Measurements from ENCODE around the gene SAMD4B. TPM values are rescaled to one million over a fixed set of nuclear protein-coding genes. Genes with fewer than 3 reads are reported as not detected.

Gene SAMD4B
- polyA plus RNA-seq, 5 donors, result 79.7 to 128 (median 117) TPM

DNA sequence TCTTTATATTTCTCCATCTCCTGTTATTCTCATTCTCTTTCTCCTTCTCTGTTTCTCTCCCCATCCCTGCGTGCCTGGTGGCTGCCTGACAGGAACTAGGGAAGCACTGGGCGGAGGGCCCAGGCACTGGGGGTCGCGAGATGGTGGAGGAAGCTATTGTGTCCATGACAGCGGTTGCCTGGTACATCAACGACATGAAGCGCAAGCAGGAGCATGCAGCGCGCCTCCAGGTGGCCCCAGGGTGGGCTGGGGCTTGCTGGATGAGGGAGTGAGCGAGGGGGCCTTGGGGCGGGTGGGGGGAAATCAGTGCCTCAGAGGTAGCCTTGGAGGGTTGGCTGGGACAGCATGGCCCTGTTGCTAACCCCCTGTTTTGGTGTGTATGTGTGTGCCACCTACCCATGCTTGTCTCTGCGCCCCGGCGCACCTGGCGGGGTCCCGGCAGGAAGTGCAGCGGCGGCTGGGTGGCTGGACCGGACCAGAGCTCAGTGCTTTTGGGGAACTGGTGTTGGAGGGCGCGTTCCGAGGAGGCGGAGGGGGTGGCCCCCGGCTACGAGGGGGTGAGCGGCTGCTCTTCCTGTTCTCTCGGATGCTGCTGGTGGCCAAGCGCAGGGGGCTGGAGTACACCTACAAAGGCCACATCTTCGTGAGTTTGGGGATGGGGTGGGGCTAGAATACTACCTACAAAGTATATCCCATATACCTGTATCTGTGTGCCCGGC lies 75.4 kb downstream of the SAMD4B start:
- no peak for DNase-seq

DNA sequence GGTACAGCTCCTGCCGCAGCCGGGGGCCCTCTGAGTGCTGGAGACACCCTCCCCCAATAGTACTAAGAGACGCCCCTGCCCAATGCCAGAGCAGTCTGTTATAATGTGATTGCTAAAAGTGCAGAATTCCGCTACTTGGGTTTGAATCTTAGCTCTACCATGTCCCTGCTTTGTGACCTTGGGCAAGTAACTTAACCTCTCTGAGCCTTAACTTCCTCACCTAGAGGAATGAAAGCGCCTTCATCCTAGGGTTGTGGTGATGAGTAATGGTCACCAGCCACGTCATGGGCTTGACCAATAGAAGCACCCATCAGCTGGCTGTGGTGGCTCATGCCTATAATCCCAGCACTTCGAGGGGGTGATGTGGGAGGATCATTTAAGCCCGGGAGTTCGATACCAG lies 76.8 kb downstream of the SAMD4B start:
- no peak for DNase-seq

- no peak for DNase-seq
These were observed 78.5 kb downstream of the SAMD4B start for GRCh38 chr19:39420769-39421168.

- DNase-seq, result no peak
These were observed 79.8 kb downstream of the SAMD4B start for GRCh38 chr19:39422020-39422419.

DNA sequence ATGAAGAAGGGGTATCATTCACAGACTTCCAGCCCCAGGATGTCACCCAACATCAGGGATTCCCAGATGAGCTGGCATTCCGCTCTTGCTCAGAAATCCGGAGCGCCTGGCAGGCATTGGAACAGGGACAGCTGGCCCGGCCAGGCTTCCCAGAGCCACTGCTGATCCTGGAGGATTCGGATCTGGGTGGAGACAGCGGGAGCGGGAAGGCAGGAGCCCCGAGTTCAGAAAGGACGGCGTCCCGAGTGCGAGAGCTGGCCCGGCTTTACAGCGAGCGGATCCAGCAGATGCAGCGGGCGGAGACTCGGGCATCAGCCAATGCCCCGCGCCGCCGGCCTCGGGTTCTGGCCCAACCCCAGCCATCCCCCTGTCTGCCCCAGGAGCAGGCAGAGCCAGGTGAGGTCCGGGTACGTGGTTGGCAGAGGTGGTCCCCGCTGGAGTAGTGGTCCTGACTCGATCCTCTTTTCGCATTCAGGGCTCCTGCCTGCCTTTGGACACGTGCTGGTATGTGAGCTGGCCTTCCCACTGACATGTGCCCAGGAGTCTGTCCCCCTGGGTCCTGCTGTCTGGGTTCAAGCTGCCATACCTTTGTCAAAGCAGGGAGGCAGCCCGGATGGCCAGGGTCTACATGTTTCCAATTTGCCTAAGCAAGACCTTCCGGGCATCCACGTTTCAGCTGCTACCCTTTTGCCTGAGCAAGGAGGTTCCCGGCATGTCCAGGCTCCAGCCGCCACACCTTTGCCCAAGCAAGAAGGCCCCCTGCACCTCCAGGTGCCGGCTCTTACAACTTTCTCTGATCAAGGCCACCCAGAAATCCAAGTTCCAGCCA lies 81.3 kb downstream of the SAMD4B start:
- no peak for DNase-seq

GRCh38 chr19:39424934-39425333 lies 82.7 kb downstream of the SAMD4B start:
- DNase-seq, result no peak

GRCh38 chr19:39425744-39426143 lies 83.5 kb downstream of the SAMD4B start:
- DNase-seq, result no peak

DNA sequence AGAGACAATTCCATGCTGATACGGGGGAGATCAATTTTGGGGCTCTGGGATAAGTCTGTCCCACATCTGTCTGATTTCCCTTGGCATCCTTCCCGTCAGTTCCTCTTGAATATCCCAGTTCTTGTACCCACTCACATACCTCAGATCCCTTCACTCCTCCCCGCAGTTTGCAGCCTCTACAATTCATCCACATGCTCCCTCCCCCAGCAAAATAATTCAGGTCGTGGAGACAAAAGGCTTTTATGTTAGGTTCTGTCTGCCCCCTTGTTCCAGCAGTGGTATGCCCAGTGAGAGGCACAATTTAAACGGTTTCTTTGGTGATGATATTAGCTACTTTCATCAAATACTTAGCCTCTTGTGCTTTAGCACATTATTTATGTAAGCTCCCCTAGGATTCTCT lies 83.9 kb downstream of the SAMD4B start:
- DNase-seq, result no peak

DNA sequence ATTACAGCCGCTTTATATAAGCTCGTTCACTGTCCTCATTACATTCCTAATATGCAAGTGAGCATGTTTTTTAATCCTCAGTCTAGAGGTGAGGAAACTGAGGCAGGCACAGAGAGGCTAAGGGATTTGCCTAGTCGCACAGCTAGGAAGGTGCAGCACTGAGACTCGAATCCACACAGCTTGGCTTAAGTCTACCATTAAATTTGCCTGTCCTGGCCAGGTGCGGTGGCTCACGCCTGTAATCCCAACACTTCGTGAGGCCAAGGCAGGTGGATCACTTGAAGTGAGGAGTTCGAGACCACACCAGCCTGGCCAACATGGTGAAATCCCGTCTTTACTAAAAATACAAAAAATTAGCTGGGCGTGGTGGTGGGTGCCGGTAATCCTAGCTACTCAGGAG lies 85.5 kb downstream of the SAMD4B start:
- DNase-seq, result no peak

DNA sequence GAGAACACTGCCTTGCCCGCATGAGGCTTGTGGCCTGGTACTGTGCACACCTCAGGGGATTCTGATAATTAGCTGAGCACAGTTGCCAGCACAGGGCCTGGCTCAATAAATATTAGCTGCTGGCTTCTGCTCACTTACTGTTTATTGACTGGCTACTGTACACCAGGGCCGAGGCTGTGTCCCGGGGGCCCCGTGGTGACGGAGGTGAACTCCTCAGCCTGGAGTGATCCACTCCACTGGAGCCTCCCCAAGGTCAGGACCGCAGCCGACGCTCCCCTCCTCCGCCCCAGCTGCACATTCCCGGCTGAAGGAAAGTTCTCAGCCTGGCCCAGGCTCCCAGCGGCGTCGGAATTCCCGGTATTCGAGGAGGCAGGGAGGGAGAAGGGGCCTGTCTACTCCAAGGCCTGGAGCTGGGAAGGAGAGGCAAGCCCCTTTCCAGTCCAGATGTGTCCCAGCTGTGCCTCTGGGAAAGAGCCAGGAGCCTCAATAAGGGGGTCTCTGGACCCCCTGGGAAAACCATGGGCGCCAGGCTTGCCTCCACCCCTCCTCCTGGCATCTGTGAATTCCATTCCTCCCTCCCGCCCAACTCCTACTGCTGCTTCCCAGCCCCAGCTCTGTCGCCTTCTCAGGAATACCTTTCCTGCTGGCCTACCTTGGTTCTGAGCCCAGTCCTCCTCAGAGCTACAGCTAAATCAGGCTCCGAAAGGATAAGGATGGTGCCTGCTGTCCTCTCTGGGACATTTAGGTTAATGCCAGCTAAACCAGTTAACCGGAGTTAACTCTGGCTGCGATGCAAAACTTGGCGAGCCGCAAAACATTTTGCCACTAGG lies 86.3 kb downstream of the SAMD4B start:
- peak; percentile 76 to 79 for DNase-seq

- no peak for DNase-seq
These were observed 88.7 kb downstream of the SAMD4B start for GRCh38 chr19:39430675-39431593.

- DNase-seq, result no peak
These were observed 90.4 kb downstream of the SAMD4B start for GRCh38 chr19:39432677-39433025.

- DNase-seq, result no peak
These were observed 91.4 kb downstream of the SAMD4B start for GRCh38 chr19:39433480-39434079.

DNA sequence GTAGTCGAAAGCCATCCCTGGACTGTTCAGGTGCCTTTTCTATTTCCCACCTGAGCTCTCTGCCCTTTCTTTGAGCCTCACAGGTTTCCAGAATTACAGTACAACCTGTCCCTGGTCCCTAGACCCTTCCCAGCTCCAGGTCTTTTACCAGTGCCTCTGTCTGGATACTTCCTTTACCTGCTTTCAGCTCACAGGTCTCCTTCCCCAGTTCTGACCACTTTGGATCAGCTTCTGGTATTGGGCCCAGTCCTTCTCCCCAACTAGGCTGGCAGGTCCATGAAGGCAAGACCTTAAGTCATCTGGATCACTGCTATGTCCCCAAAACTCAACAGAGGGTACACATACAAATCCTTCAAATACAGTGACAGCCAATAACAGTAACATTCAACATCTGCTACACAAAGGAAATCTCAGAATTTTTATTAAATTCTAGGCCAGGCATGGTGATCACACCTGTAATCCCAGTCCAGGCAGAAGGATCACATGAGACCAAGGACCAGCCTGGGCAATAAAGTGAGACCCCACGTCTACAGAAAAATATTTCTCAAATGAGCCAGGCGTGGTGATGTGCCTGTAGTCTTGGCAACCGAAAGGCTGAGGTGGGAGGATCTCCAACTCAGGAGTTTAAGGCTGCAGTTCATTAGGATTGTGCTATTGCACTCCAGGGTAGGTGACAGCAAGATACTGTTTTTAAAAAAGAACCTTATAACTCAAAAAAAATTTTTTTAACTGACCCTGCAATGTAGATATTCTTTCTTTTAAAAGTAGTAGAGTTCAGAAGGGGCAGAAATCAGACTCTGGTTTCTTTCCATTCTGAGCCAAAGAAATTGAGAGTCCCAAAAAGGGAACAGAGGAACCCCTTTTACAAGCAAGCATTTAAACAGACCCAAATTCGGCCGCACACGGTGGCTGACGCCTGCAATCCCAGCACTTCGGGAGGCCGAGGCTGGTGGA lies 92.2 kb downstream of the SAMD4B start:
- no peak for DNase-seq

Other genes with a start within 250 kb of the SAMD4B start
- gene PAK4, start 216.6 kb upstream of the SAMD4B start, polyA plus RNA-seq (ENCODE audit: insufficient read depth in 1 of 5, insufficient read length in 5 of 5, low replicate concordance in 1 of 5), result 10 to 100 TPM; 32.3 to 71.0 (median 52.4) TPM
- under 1 TPM; 0.09 to 0.29 (median 0.21) TPM for gene NCCRP1, start 145.5 kb upstream of the SAMD4B start, polyA plus RNA-seq (ENCODE audit: insufficient read depth in 1 of 5, insufficient read length in 5 of 5, low replicate concordance in 1 of 5)
- gene SYCN, start 138.2 kb upstream of the SAMD4B start, polyA plus RNA-seq (ENCODE audit: insufficient read depth in 1 of 5, insufficient read length in 5 of 5, low replicate concordance in 1 of 5), result not detected
- gene IFNL3, start 97.4 kb upstream of the SAMD4B start, polyA plus RNA-seq (ENCODE audit: insufficient read depth in 1 of 5, insufficient read length in 5 of 5, low replicate concordance in 1 of 5), result not detected
- not detected for gene IFNL4, start 93.6 kb upstream of the SAMD4B start, polyA plus RNA-seq (ENCODE audit: insufficient read depth in 1 of 5, insufficient read length in 5 of 5, low replicate concordance in 1 of 5)
- gene IFNL2, start 74.0 kb upstream of the SAMD4B start, polyA plus RNA-seq (ENCODE audit: insufficient read depth in 1 of 5, insufficient read length in 5 of 5, low replicate concordance in 1 of 5), result not detected
- gene IFNL1, start 46.0 kb upstream of the SAMD4B start, polyA plus RNA-seq (ENCODE audit: insufficient read depth in 1 of 5, insufficient read length in 5 of 5, low replicate concordance in 1 of 5), result not detected
- 1 to 10 TPM; 1.3 to 3.3 (median 2.1) TPM for gene LRFN1, start 21.6 kb upstream of the SAMD4B start, polyA plus RNA-seq (ENCODE audit: insufficient read depth in 1 of 5, insufficient read length in 5 of 5, low replicate concordance in 1 of 5)
- gene GMFG, start 6.4 kb upstream of the SAMD4B start, polyA plus RNA-seq (ENCODE audit: insufficient read depth in 1 of 5, insufficient read length in 5 of 5, low replicate concordance in 1 of 5), result 10 to 100 TPM; 42.5 to 54.5 (median 50.2) TPM
- gene PAF1, start 48.7 kb downstream of the SAMD4B start, polyA plus RNA-seq (ENCODE audit: insufficient read depth in 1 of 5, insufficient read length in 5 of 5, low replicate concordance in 1 of 5), result 10 to 100 TPM; 57.7 to 71.1 (median 69.7) TPM
- 10 to 100 TPM; 32.9 to 45.0 (median 34.4) TPM for gene MED29, start 49.0 kb downstream of the SAMD4B start, polyA plus RNA-seq (ENCODE audit: insufficient read depth in 1 of 5, insufficient read length in 5 of 5, low replicate concordance in 1 of 5)
- gene ZFP36, start 64.4 kb downstream of the SAMD4B start, polyA plus RNA-seq (ENCODE audit: insufficient read depth in 1 of 5, insufficient read length in 5 of 5, low replicate concordance in 1 of 5), result 100 to 1,000 TPM in 1 of 5 donors, 10 to 100 TPM in 4; 36.6 to 122 (median 82.1) TPM
- 10 to 100 TPM; 75.8 to 98.2 (median 89.8) TPM for gene PLEKHG2, start 70.2 kb downstream of the SAMD4B start, polyA plus RNA-seq (ENCODE audit: insufficient read depth in 1 of 5, insufficient read length in 5 of 5, low replicate concordance in 1 of 5)
- gene RPS16, start 93.5 kb downstream of the SAMD4B start, polyA plus RNA-seq (ENCODE audit: insufficient read depth in 1 of 5, insufficient read length in 5 of 5, low replicate concordance in 1 of 5), result 1,000 to 10,000 TPM; 1,340 to 2,075 (median 1,433) TPM
- 100 to 1,000 TPM; 112 to 153 (median 126) TPM for gene SUPT5H, start 103.2 kb downstream of the SAMD4B start, polyA plus RNA-seq (ENCODE audit: insufficient read depth in 1 of 5, insufficient read length in 5 of 5, low replicate concordance in 1 of 5)
- gene TIMM50, start 138.4 kb downstream of the SAMD4B start, polyA plus RNA-seq (ENCODE audit: insufficient read depth in 1 of 5, insufficient read length in 5 of 5, low replicate concordance in 1 of 5), result 10 to 100 TPM; 57.7 to 81.3 (median 69.1) TPM
- gene DLL3, start 156.5 kb downstream of the SAMD4B start, polyA plus RNA-seq (ENCODE audit: insufficient read depth in 1 of 5, insufficient read length in 5 of 5, low replicate concordance in 1 of 5), result under 1 TPM; 0.18 to 0.59 (median 0.43) TPM
- under 1 TPM in 4 of 5 donors, not detected in 1; 0.25 to 0.51 (median 0.42) TPM for gene SELENOV, start 172.7 kb downstream of the SAMD4B start, polyA plus RNA-seq (ENCODE audit: insufficient read depth in 1 of 5, insufficient read length in 5 of 5, low replicate concordance in 1 of 5)
- 1 to 10 TPM; 4.1 to 5.4 (median 4.6) TPM for gene EID2B, start 190.4 kb downstream of the SAMD4B start, polyA plus RNA-seq (ENCODE audit: insufficient read depth in 1 of 5, insufficient read length in 5 of 5, low replicate concordance in 1 of 5)
- 10 to 100 TPM; 11.7 to 17.9 (median 15.9) TPM for gene EID2, start 197.7 kb downstream of the SAMD4B start, polyA plus RNA-seq (ENCODE audit: insufficient read depth in 1 of 5, insufficient read length in 5 of 5, low replicate concordance in 1 of 5)